ENCODE measurements around the gene CRY2. TPM values are rescaled to one million over a fixed set of nuclear protein-coding genes. Genes with fewer than 3 reads are reported as not detected.
A peak's percentile ranks its signal among the peaks of the same experiment; 100 is the strongest.

The CRY2 gene
- 6.7 and 9.1 TPM in 2 replicates for polyA plus RNA-seq (2012; rRNA removed)
- 2.8 and 3.7 TPM in 2 replicates for polyA plus RNA-seq (2012; cell fraction: cytosol; rRNA removed)
- 28.1 and 30.4 TPM in 2 replicates for polyA plus RNA-seq (2012; cell fraction: nucleus; rRNA removed)

DNA sequence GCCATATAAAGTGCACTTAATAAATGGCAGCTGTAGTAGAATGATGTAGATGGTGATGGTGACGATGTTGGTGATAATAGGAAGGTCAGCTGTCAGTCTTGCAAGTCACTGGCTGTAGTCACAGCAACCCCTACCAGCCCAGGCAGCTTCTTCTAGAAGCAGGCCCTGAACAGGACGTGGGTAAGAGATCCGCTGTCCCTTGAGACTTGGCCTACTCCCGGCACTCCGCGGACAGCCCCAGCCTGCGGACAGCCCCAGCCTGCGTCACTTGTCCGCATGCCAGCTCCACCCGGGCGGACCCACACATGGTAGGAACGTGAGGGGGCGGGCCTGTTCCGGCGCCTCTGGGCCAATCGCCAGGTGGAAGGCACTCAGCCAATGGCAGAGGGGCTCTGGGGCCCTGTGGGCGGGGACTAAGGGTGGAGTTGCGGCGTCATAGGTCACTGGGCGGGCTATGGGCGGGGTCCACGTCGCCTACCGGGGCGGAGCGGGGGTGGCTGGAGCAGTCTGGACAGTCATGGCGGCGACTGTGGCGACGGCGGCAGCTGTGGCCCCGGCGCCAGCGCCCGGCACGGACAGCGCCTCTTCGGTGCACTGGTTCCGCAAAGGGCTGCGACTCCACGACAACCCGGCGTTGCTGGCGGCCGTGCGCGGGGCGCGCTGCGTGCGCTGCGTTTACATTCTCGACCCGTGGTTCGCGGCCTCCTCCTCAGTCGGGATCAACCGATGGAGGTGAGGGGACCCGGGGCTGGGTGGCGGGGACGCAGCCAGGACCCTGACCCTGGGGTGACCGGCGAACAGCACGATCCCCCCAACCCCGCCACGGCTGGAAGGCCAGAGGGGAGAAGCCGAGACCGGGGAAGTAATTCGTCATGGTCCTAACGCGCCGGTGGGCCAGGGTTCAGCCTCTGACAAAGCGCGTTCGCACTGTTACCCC lies at the start of gene CRY2:
Gene CRY2, plus strand, starts transcription at position 502 of the 937 bp plus-strand sequence. Its CDS starts 16 bp downstream, at position 518.
- peak within 1 kb of the TSS; percentile 92 to 97 for H3K4me3 ChIP-seq (ENCODE audit: low read depth in 2 of 2, low read length in 1 of 2)
- DNase-seq = peak; percentile 99
- no peaks in the 10 kb centered on the region for H3K9me2 ChIP-seq
- H2AFZ ChIP-seq (ENCODE audit: low read depth) = peak within 1 kb of the TSS; percentile 63
- no peaks in the 10 kb centered on the region for H3K27me3 ChIP-seq (ENCODE audit: insufficient read depth)
- H3K36me3 ChIP-seq (replicated peaks in 1 of 2; ENCODE audit: control insufficient read depth in 1 of 2, insufficient read depth in 2 of 2, low read length in 1 of 2) = no peaks in the 10 kb centered on the region
- H4K20me1 ChIP-seq (ENCODE audit: insufficient read depth) = peaks cover 33% of the 10 kb centered on the region
- peak within 1 kb of the TSS; percentile 23 to 86 for H3K27ac ChIP-seq (ENCODE audit: low read depth in 2 of 2, low read length in 1 of 2)
- no peaks in the 10 kb centered on the region for H3F3A ChIP-seq (replicated peaks; ENCODE audit: insufficient read depth)
- peaks cover 47% of the 10 kb centered on the region for H3K79me2 ChIP-seq (ENCODE audit: insufficient read depth)
- H3K9ac ChIP-seq = peak within 1 kb of the TSS; percentile 94
- H3K9me3 ChIP-seq = no peaks in the 10 kb centered on the region
- ChIA-PET CTCF (interaction anchor here (0.6 to 6.5 kb wide), 11 partner anchors 12 to 521 kb away, joined by 3 to 47 read pairs (median 3); no protein-coding TSS in a partner anchor), POLR2A (interaction anchor here (1.6 kb wide), 1 partner anchor 12 kb away, joined by 5 read pairs; no protein-coding TSS in a partner anchor)
- H3K4me1 ChIP-seq (ENCODE audit: control insufficient read depth in 1 of 2, insufficient read depth in 2 of 2, low read depth in 1 of 2, low read length in 1 of 2) = peaks cover 11 to 19% of the 10 kb centered on the region in 2 experiments
- peak within 1 kb of the TSS; percentile 92 for H3K4me2 ChIP-seq
- WGBS (ENCODE audit: low lambda C conversion rate) = 1% methylated on average over 8 of the region's 75 CpGs
- TF ChIP-seq MXI1 (IDR thresholded peaks at IDR 0.05; ENCODE audit: low read depth, low read length) (peak; percentile 93), RCOR1 (IDR thresholded peaks at IDR 0.05; ENCODE audit: low read length) (no peak), FOSL2 (IDR thresholded peaks at IDR 0.05; ENCODE audit: borderline replicate concordance, low read depth) (peak; percentile 9; the same call in 1 of the 2 replicates), USF1 (IDR thresholded peaks at IDR 0.05; ENCODE audit: borderline replicate concordance, low read depth) (no peak), RXRA (IDR thresholded peaks at IDR 0.05; ENCODE audit: borderline replicate concordance, low read depth) (no peak), TAF1 (IDR thresholded peaks at IDR 0.05; ENCODE audit: borderline replicate concordance, low read depth, low read length) (peak; percentile 92), NFIC (IDR thresholded peaks at IDR 0.05; ENCODE audit: borderline replicate concordance) (peak; percentile 85), POLR2AphosphoS5 (IDR thresholded peaks at IDR 0.05; ENCODE audit: low read depth, low read length) (peak; percentile 69), TEAD4 (IDR thresholded peaks at IDR 0.05; ENCODE audit: borderline replicate concordance, insufficient read depth) (no peak), SIN3A (IDR thresholded peaks at IDR 0.05; ENCODE audit: borderline replicate concordance, low read depth, low read length) (peak; percentile 95), CHD2 (IDR thresholded peaks at IDR 0.05; ENCODE audit: low read length, partially characterized antibody) (peak; percentile 14), TCF12 (IDR thresholded peaks at IDR 0.05) (peak; percentile 42; the same call in 1 of the 2 replicates), YY1 (IDR thresholded peaks at IDR 0.05; ENCODE audit: low read depth) (peak; percentile 90), CTCF (IDR thresholded peaks at IDR 0.05) (no peak), REST (IDR thresholded peaks at IDR 0.05; ENCODE audit: low read depth, low read length) (peak; percentile 59; the same call in 1 of the 2 replicates), MEF2A (IDR thresholded peaks at IDR 0.05; ENCODE audit: borderline replicate concordance, low read depth) (no peak), GABPA (IDR thresholded peaks at IDR 0.05; ENCODE audit: low read depth) (peak; percentile 27; the same call in 1 of the 2 replicates), JUND (IDR thresholded peaks at IDR 0.05) (no peak), USF2 (IDR thresholded peaks at IDR 0.05; ENCODE audit: borderline replicate concordance, low read depth, low read length) (no peak), ELF1 (IDR thresholded peaks at IDR 0.05) (no peak)
- TF ChIP-seq, protein P1, sequence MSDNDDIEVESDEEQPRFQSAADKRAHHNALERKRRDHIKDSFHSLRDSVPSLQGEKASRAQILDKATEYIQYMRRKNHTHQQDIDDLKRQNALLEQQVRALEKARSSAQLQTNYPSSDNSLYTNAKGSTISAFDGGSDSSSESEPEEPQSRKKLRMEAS (IDR thresholded peaks at IDR 0.05; ENCODE audit: low read depth) = peak; percentile 100
- TF ChIP-seq, protein P2, sequence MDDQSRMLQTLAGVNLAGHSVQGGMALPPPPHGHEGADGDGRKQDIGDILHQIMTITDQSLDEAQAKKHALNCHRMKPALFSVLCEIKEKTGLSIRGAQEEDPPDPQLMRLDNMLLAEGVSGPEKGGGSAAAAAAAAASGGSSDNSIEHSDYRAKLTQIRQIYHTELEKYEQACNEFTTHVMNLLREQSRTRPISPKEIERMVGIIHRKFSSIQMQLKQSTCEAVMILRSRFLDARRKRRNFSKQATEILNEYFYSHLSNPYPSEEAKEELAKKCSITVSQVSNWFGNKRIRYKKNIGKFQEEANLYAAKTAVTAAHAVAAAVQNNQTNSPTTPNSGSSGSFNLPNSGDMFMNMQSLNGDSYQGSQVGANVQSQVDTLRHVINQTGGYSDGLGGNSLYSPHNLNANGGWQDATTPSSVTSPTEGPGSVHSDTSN (IDR thresholded peaks at IDR 0.05) = peak; percentile 56
